ENCODE measurements around the gene ARID3B. TPM values are rescaled to one million over a fixed set of nuclear protein-coding genes. Genes with fewer than 3 reads are reported as not detected.

ARID3B gene
- total RNA-seq, 1 experiment from 2014 or later = 101 TPM

DNA sequence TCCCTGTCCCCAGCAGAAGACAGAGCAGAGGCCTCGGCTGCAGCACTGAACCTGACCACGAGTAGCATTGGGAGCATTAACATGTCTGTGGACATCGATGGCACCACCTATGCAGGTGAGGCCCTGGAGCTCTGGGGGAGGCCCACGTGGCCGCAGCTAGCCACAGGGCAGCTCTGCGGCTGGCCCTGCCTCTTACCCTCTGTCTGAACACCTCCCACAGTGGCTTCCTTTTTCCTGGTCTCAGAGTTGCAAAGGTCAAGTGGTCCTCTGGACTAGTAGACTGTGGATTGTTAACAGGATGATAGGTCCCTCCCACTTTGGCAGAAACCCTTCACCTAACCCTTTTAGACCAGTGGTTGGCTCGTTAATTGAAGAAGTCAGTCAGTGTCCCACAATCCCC, 52.1 kb downstream of the ARID3B start:
- H3K4me3 Mint-ChIP-seq = no peak overlapping the region
- no peak overlapping the region for H4K8ac ChIP-seq (replicated peaks; ENCODE audit: insufficient read length, low read depth, low read length)
- no peak overlapping the region for H2AK5ac ChIP-seq (ENCODE audit: insufficient read length, low read length)
- H3K27ac ChIP-seq (ENCODE audit: insufficient read length, low read depth, low read length) = no peak overlapping the region
- no peak overlapping the region for H2BK5ac ChIP-seq (ENCODE audit: insufficient read length, low read length)
- no peak overlapping the region for H4K91ac ChIP-seq (ENCODE audit: insufficient read length, low read depth, low read length)
- no peak overlapping the region for H2AFZ ChIP-seq (ENCODE audit: low read length)
- no peak overlapping the region for H3K14ac ChIP-seq (ENCODE audit: insufficient read depth, low read length)
- H3K4me1 Mint-ChIP-seq = peaks cover 10 to 17% of the 10 kb centered on the region in 2 experiments
- no peak overlapping the region for H2BK120ac ChIP-seq (ENCODE audit: low read depth, low read length, poor library complexity, severe bottlenecking)
- H3K9me3 Mint-ChIP-seq = no peaks in the 10 kb centered on the region
- H3K79me2 ChIP-seq (ENCODE audit: insufficient read depth, low read length) = no peaks in the 10 kb centered on the region
- no peak overlapping the region for H3K4me2 ChIP-seq (ENCODE audit: insufficient read depth, insufficient read length, low read length)
- no peak overlapping the region for H3K9ac ChIP-seq (ENCODE audit: extremely low read depth, insufficient read length, low read length)
- no peaks in the 10 kb centered on the region for H3K27me3 Mint-ChIP-seq (ENCODE audit: low read depth)
- H3K18ac ChIP-seq (ENCODE audit: insufficient read length, low read depth, low read length) = no peak overlapping the region
- TF ChIP-seq, protein P1, sequence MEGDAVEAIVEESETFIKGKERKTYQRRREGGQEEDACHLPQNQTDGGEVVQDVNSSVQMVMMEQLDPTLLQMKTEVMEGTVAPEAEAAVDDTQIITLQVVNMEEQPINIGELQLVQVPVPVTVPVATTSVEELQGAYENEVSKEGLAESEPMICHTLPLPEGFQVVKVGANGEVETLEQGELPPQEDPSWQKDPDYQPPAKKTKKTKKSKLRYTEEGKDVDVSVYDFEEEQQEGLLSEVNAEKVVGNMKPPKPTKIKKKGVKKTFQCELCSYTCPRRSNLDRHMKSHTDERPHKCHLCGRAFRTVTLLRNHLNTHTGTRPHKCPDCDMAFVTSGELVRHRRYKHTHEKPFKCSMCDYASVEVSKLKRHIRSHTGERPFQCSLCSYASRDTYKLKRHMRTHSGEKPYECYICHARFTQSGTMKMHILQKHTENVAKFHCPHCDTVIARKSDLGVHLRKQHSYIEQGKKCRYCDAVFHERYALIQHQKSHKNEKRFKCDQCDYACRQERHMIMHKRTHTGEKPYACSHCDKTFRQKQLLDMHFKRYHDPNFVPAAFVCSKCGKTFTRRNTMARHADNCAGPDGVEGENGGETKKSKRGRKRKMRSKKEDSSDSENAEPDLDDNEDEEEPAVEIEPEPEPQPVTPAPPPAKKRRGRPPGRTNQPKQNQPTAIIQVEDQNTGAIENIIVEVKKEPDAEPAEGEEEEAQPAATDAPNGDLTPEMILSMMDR (conservative IDR thresholded peaks at IDR 0.05) = no peak
- H3K56ac ChIP-seq (ENCODE audit: insufficient read length, low read depth, low read length) = no peak overlapping the region
- no peak overlapping the region for H3K27ac Mint-ChIP-seq
- H3K23me2 ChIP-seq (ENCODE audit: insufficient read length, low read depth, low read length, poor library complexity, severe bottlenecking) = no peaks in the 10 kb centered on the region
- no peak overlapping the region for H2BK15ac ChIP-seq (ENCODE audit: low read depth, low read length)
- H3K4me1 ChIP-seq (ENCODE audit: insufficient read depth, low read length) = 0 out of 2 replicates have a peak, but pooled peaks cover 1% of the 10 kb centered on the region
- H3K36me3 Mint-ChIP-seq (ENCODE audit: insufficient read depth in 1 of 3, low read depth in 3 of 3) = peaks cover 54 to 86% (median 74%) of the 10 kb centered on the region in 3 experiments
- no peaks in the 10 kb centered on the region for H3K9me3 ChIP-seq (ENCODE audit: control insufficient read depth, low read depth, low read length)
- no peak overlapping the region for H2BK20ac ChIP-seq (ENCODE audit: low read depth, low read length, poor library complexity, severe bottlenecking)
- no peak overlapping the region for H4K5ac ChIP-seq (ENCODE audit: insufficient read length, low read depth, low read length)
- no peak overlapping the region for H3K23ac ChIP-seq (ENCODE audit: insufficient read length, low read depth, low read length)
- no peak overlapping the region for H2BK12ac ChIP-seq (ENCODE audit: insufficient read length, low read depth, low read length)
- H3K4ac ChIP-seq (ENCODE audit: low read depth, low read length) = no peak overlapping the region
- H3T11ph ChIP-seq (ENCODE audit: low read length) = no peak overlapping the region
- no peak for DNase-seq
- H4K20me1 ChIP-seq (ENCODE audit: control insufficient read depth, insufficient read depth, insufficient read length) = no peaks in the 10 kb centered on the region
- no peaks in the 10 kb centered on the region for H3K79me1 ChIP-seq (ENCODE audit: insufficient read depth, low read depth, low read length, poor library complexity, severe bottlenecking)
- whole genome bisulfite sequencing (ENCODE audit: extremely low coverage, insufficient read length, low lambda C conversion rate) = no CpG with 5 or more reads among the region's 7 CpGs
- H3K27me3 ChIP-seq (ENCODE audit: insufficient read depth, low read length) = no peaks in the 10 kb centered on the region
